GM18499 (cell line): ENCODE measurements around the gene FOXC1.

Experiments used
- ATAC-seq: cut with Tn5 transposase; IDR thresholded peaks from one replicate; pipeline ENCODE4 v1.9.1; 2021; ENCODE audit warnings: moderate number of reproducible peaks; ENCODE audit not compliant: insufficient read depth, unreplicated experiment

Gene FOXC1

DNA sequence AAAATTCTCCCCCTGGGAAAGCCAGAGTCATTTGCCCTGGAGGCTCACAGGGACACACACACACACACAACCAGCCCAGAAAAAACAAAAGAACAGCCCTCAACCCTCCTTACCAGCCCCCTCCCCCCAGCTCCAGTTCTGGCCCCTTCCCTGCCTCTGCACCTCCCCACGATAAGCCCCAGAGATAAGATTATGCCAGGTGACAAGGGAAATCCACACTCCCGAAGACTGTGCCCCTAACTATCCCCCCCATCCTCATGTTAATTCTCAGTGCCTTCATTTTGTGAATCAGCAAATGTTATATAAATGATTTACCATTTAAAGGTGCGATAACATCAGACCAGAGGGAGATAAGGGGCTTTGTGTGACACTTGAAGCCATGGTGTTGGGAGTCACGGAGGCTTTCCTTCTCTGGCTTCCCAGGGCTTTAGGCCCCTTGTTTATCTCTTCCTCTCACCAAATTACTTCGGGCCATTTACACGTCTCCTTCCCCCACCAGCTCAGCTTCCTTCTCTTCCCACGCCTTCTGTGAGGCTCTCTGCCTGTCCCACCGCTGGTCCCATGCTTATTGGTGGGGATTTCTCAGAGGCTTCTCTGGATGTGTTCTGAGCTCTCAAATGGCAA, 12.5 kb upstream of the FOXC1 start:
- ATAC-seq, result no peak

DNA sequence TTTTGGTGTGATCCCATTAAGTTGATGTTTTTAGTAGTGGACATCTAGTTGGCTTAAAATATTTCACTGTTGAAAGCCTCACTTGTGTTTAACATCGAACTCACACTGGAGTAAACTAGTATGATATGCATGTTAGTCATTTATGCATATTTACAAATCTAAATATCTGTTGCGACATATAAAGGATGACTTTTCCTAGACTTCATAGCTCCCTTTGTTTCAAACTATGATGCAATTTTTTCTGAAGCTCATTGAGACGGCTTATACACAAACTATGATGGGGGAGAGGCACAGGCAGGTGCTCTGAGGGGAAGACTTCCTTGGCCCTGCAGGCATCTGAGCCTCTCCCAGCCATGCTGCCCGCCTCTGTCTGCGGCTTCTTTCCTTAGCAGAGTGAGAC, 11.8 kb upstream of the FOXC1 start:
- ATAC-seq, result no peak

DNA sequence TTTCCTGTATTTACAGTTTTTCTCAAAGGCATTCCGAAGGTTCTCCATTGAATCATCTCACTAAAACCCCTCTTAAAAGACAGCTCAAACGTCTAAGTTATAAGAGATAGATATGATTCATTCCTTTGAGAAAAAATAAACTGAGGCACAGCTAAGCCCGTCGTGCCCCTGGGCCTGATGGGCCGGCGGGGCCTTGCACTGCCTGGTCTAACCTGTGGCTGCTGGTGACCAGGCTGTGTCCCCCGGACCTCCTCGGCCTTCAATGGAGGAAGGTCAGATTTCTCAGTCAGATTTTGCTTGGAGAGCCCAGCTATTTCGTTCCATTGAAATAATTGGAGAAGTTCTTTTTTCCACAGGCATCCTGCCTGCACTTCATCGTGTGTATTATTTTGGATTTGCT, 11.3 kb upstream of the FOXC1 start:
- no peak for ATAC-seq

DNA sequence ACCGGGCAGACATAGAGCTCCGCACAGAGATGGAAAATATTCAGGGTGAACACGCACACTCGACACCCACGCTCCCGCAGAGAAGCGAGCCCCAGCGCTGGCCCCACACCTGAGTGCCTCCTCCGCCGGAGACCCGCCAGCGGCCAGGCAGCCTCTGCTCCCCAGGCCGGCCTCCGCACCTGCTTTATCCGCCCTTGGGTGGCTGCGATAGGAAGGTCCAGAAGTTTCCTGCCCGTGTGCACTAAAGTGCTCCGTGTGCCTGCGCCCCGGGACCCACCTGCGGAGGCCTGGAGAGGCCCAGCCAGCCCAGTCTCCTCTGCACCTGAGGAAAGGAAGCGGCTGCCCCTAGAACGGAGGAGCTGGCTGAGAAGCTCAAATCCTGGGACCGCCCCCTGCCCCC, 10.8 kb upstream of the FOXC1 start:
- ATAC-seq, result no peak

DNA sequence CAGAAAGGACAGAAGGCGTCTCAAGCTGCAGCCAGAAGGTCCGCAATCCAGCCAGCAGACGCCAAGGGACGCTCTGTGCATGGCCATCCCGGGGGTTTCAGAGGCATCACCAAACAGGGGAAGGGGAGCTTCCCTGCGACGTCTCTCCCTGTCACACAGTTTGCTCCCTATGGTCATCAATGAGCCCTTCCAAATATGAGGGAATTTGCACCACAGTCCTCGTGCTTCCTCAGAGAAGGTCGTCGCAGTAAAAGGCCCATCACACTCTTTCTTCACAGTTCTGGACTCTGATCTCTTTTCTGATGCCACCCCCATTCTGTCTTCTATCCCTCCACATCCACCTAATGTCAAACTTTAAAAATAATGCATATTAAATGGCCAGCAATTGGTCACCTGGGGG, 10.2 kb upstream of the FOXC1 start:
- ATAC-seq, result no peak

DNA sequence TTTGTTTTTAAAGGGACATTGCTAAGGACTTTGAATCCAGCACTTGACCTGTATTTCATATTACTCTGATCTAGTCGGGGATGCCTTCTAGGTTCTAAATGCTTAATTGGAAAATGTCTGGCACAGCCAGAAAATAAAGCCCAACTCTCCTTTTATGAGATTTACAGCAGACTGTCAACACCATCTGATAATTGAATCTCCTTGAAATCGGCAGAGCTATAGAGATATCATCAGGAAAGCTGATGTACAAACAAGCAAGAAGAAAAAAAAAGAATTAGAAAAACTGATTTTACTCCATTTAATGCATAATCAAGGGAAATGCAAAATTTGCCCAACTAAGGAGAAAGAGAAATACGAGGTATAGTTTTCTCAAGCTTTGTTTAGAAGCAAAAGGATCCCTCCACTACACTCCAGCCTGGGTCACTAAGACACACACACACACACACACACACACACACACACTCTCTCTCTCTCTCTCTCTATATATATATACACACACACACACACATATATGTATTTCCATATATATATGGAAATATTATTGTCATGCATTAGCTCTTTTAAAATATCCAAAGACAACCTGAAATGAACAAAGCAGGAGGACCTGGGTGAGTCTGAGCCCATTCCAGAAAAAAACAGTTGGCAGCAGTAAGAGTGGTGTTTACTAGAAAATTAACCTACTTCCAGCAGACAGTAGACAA, 9.5 kb upstream of the FOXC1 start:
- no peak for ATAC-seq

DNA sequence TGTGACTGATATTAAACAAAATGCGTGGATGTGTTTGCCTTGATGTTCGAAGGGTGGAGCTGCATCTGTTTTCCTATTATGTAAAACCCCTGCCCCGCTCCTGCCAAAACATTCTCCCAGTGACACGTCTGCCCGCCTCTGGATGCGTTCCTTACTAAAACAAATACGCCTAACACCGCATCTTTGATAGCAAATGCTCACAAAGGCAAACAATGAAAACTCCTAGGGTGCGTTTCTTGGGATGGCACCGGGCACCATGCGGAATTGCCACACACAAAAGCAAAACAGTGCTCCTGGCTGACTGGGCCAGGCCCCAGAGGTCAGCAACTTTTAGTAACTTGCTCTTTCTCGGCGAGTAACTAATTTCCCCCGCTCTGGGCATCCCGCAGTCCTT, 9.0 kb upstream of the FOXC1 start:
- no peak for ATAC-seq

DNA sequence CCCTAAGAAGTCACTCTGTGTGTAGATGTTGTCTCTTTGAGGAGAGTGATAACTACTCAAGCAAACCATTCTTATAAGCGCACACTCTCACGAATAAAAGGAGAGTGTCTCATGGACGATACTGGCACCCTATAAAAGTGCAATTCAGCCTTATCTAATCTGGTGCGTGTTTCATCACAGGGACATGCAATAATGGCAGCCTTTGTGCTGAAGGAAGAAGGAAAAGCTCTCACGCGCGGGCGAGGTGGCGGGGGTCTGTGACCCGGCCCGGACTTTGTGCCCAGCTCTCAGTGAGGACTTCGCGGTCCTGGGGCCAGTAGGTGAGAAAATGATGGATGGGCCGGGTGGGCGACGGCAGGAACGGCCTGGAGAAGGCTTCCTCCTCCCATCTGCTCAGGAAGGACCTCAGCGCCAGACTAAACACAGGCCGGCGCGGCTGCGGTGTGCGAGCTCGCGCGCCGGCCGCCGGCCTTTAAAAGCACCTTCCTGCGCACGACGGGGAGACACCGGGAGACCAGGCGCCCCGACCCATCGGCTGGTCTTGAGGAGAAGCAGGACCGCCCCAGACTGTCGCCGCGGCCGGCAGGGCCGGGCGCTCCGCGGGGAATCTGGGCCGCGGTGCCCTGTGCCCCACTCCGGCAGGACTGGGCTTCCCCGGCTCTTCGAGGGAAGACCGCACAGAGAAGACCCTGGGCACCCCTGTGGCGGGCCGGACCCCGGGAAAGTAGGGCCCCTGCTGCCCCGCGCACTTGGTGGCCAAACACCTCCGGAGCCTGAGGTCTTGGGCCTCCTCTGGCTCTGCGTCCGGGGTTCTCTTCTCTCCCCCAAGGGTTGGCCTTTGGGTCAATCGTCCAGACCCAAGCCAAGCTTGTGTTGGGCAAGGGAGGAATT, 8.3 kb upstream of the FOXC1 start:
- no peak for ATAC-seq

DNA sequence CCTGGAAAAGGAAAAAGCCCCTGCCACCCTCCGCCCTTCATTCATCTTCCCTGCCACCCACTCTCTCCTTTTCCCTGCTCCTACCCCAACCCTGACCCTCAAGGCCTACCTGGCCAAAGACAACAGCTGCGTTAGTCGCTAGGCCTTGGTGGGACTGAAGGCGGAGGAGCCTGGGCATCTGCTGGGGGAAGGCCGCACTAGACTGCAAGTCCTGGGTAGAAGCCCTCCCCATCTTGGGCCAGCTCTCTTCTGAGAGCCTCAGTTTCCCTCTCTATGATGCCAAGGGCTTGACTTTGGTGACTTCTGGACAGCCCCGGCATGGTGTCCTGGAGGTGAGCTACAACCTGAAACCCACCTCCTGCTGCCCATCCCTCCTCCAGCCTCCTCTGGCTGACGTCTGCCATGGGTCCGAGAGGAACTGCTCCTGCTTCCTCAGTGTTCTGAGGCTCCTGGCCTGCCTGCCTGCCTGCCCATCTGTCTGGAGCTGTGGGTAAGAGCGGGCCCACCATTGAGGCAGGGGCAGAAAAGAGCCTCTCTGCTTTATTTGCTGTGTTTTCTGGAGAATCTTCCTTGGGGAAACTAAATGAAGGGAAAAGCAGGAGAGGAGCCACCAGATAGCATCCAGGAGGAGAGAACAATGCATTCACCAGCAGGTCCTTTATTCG, 7.5 kb upstream of the FOXC1 start:
- no peak for ATAC-seq

DNA sequence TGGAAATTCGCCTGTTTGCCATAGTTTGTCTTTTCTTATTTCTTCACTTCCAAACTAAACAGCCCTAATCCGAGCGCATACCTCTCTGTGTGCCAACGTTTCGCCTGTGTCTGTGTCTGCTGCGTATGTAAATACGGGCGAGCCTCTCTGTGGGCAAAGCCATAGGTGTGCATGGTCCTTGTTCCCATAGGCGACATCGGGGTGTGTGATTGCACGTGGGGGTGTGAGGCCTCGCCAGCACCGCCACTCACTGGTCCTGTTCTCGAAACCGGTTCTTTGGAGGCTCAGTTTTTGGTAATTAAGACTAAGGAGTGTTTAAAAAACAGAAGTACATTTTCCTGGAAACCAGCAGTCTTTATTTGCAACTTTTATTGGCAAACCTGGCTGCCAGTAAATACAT, 6.0 kb upstream of the FOXC1 start:
- no peak for ATAC-seq

DNA sequence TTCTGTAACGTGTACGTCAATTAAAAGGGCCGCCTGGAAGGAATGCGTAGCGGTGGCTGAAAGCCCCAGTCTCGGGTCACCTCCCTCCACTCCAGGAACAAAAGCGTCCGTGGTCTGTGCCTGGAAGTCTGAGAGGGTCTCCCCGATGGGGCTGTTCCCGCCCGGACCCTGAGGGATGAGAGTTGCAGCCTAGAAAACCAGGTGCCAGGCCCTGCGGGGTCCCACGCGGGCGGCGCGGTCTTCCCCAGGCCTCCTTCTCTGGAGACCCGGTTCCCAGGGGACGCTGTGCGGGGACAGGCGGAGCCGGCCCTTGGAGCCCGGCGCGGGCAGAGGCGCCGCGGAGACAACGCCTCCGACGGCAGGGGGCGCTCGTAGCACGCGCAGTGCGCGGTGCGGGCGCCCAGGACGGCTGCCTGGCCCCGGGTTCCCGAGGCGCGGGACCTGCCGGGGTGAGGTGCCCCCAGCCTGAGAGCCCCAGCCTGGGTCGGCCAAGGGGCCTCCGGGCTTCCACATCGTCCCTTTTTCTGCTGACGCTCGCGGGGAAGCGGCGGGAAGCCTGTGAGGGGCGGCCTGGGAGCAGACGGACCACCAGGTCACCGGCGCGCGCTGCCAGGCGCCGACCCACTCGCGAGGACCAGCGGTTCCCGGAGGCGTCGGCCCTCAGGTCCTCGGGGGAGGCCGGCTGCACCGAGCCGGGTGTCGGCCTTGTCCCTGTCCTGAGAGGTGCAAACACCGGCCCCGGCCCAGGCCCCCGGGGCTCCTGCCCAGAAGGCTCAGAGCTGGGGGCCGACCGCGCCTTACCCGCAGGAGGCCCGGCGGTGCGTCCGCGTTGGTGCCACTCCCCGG, 5.3 kb upstream of the FOXC1 start:
- ATAC-seq, result no peak

DNA sequence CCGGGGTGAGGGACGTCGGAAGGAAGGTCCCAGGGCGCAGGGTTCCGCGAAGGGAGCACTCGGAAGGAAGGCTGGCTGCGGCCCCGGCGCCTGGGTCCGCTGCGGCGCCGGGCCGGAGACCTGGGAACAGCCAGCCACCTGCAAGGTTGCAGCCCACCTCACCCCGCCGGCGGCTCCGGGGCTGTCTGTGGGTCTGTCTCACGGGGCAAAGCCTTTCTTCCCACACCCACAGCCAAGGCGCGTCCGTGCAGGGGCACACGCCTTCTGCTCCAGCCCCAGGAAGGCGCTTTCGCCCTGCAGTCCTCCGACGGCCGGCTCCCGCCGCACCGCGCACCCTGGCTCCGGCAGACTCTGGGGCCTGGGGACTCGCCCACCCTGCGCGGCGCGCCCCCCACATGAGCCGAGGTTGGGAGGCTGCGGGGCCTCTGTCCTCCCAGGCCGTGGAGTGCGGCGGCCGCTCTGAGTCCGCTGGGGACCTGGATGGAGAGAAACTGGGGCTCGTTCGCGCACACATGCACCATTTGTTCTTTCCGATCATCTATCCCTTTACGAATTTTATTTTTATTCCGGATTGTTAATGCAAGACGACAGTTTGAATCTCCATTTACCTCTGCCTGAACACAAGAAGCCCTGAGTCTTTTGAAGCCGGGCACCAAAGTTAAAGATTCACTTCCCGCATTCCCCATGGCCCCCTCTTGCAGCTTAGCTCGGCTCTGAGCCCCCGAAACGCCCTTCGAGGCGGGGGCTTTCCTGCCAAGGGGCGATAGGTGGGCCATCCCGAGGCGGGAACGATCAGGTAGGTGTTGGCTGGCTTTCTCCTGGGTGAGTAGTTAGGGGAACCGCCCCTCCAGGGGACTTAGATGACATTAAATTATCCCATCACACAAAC, 4.5 kb upstream of the FOXC1 start:
- ATAC-seq, result no peak

DNA sequence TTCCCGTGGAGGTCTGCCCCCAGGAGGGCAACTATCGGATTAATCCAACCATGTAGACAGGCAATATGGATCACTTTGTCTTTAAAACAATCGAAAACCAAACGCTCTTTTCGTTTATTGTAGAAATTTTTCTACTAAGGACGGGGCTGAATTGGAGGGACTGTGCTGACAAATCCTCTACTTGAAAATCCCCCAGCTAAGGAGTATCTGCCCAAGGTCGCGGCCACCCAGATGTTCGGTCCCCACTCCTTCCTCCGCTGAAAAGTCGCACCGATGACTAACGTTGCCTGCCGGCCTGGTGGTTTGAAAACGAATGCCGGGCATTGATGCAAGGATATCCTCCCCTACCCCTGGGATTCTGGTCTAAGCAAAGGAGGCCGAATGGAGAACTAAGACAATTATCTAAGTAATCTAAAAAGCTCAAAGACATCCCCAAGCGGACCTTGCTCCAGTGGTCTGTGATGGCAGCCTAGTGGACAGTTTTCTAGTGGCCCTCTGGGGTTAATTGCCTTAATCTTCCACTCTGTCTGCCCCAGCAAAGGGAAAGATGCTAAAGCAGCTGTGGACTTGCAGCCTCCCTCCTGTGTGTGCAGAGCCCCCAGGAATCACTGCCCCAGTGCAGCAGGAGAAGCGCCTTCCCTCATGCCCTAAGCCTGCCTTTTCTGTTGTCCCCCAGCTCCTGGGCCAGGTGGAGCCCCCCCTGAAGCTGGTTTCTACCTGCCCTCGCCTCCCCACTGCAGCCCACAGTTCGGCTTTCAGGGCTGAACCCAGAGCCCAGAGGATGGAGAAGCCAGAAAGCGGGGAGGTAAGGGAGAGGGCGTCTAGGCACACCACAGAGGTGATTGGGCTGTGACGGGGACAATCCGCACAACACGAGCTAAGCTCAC, 3.6 kb upstream of the FOXC1 start:
- no peak for ATAC-seq

DNA sequence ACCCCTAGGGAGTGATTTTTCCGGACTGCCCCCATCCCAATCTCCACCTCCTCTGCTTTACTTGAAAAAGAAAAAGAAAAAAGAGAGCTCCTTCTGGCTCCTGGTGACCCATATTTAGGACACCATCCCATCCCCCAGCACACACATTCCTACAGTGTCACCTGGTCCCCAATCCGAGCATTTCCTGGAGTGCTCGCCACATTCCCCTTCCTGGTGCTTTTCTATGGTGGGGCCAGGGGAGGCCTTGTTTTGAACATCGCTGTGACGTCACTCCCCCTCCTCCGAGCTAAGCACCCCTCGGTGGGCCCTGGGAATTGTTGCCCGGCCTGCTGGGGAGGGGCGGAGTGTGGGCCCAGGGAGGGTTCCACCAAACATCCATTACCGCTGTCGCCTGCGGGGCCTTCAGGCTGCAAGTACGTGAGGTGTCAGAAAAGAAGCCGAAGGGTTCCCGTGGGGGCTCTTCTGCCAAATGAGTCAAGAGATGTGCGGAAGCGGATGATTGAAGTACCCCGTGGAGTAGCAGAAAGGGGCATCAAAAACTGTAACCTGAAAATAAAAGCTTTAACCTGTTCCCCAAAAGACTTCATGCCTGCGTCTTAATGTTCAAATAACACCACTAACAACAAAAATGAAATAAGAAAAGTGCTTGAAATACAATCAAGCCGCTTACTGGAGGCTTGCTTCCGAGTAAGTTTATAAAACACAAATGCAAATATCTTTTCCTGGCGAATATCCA, 2.8 kb upstream of the FOXC1 start:
- no peak for ATAC-seq

DNA sequence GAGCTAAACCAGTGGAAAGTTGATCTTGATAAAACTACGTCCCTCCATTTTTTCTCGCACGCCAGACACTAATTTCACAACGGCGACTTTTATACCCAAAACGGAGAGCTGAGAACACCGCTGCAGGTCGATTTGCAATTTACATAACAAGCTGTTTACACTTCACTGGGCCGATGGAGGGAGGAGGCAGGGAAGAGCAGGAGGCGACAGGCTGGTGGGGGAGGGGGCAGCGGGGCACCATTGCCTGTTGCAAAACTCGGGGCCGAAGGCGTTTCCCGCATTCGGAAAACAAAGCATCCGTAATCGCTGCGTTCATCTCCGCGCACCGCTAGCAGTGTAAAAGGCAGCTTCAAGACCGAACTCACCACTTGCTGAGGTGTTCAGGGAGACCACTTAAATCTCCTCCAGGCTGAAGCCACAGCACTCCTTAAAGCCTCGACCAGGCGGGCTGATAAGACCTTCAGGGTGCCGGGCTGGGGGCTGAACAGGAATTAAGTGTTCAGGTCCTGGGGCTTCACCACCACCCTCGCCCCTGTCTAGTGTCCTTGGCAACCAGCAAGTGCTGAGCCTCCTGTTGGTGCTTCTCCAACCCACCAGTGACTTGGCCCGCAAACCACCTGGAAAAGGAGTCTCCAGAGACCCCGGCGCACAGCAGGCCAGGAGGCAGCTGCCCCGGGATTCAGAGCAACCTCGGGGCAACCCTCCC, 2.0 kb upstream of the FOXC1 start:
- ATAC-seq, result no peak

DNA sequence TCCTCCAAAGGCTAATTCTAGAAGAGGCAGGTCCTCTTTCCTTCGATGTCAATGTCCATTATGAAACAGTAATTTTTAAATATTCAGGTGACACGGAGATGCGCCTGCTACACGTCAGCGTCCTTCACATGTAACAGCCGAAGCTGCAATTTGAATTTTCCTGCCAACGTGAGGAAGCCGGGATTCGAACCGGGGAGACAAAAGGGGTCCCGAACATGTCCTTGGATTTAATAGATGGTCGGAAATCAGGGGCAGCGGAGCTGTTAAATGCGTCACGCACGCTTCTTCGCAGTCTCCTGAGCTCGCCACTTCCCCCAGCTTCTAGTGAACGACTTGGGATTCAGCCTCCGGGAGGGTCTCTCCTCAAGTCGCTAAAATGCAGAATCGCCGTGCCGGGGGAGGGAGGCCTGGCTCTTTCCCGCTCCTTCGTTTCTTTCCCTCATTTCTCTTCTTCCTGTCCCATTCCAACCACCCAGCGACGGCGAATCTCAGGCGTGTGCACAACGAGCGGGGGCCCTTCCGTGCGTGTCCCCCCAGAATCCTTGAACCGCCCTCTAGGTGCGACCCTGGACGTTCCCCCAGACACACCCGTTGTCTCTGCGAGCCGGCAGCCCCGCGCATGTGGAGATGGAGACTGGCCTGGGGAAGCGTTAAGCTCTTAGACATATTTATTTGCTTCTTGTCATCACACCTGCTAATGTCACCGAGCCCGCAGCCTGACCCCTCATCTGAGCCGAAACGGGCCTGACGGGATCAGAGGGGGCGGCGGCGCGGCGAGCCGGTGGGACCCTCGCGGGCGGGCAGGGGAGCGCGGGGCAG, 1.3 kb upstream of the FOXC1 start:
- no peak for ATAC-seq
